ENCODE data around the gene C2orf76. TPM values are rescaled to one million over a fixed set of nuclear protein-coding genes. Genes with fewer than 3 reads are reported as not detected.

C2orf76 gene
- total RNA-seq, 4 donors from 2014 or later, result 2.9 to 11.3 TPM; not detected in 2

GRCh38 chr2:119306196-119306590 is 60.4 kb downstream of the C2orf76 start:
- DNase-seq, result no peak
- H3K27me3 ChIP-seq, result no peaks in the 10 kb centered on the region
- H3K36me3 ChIP-seq, result no peaks in the 10 kb centered on the region
- in situ Hi-C loops (cut with MboI; ENCODE audit: low pct_ligation_motif_present in 1 of 4, low pct_unique_long_range_greater_than_20kb in 1 of 4, low sequenced_read_pairs in 3 of 4) (no loop called here), intact Hi-C loops (cut with DNase I; ENCODE audit: low total_unique reads) (no loop called here)
- H3K4me3 ChIP-seq, result no peak overlapping the region
- H3K9me3 ChIP-seq, result no peaks in the 10 kb centered on the region
- WGBS, 2 donors (ENCODE audit: low coverage in 1 of 2), result 62 to 65% methylated on average over 8 to 10 of the region's 10 CpGs
- H3K4me1 ChIP-seq, result peaks cover 3 to 31% (median 14%) of the 10 kb centered on the region in 4 donors
- no peak for TF ChIP-seq EP300 (IDR thresholded peaks at IDR 0.05; ENCODE audit: low read depth)
- no peak for TF ChIP-seq POLR2A (IDR thresholded peaks at IDR 0.05)
- no peak for TF ChIP-seq CTCF (IDR thresholded peaks at IDR 0.05)
- no peak for TF ChIP-seq POLR2AphosphoS5 (IDR thresholded peaks at IDR 0.05)
- peak overlapping the region; percentile 49 to 55 (median 52) for H3K27ac ChIP-seq

GRCh38 chr2:119305497-119306195 is 61.0 kb downstream of the C2orf76 start:
- H3K27me3 ChIP-seq, result no peaks in the 10 kb centered on the region
- H3K4me1 ChIP-seq, result peaks cover 3 to 31% (median 14%) of the 10 kb centered on the region in 4 donors
- in situ Hi-C loops (cut with MboI; ENCODE audit: low pct_ligation_motif_present in 1 of 4, low pct_unique_long_range_greater_than_20kb in 1 of 4, low sequenced_read_pairs in 3 of 4), result no loop called here
- H3K9me3 ChIP-seq, result no peaks in the 10 kb centered on the region
- TF ChIP-seq POLR2A (IDR thresholded peaks at IDR 0.05) (no peak), POLR2AphosphoS5 (IDR thresholded peaks at IDR 0.05) (no peak), CTCF (IDR thresholded peaks at IDR 0.05) (no peak), EP300 (IDR thresholded peaks at IDR 0.05; ENCODE audit: low read depth) (no peak)
- intact Hi-C loops (cut with DNase I; ENCODE audit: low total_unique reads), result no loop called here
- H3K4me3 ChIP-seq, result no peak overlapping the region
- 57 to 66% methylated on average over 6 to 12 of the region's 12 CpGs for WGBS, 2 donors (ENCODE audit: low coverage in 1 of 2)
- H3K36me3 ChIP-seq, result no peaks in the 10 kb centered on the region
- peak overlapping the region; percentile 49 to 57 (median 54) for H3K27ac ChIP-seq
- DNase-seq, result no peak

- 60 to 80% methylated on average over 1 to 2 of the region's 2 CpGs for WGBS, 2 donors (ENCODE audit: low coverage in 1 of 2)
- Histone ChIP-seq H3K27me3 (no peaks in the 10 kb centered on the region), H3K27ac (peak overlapping the region in 3 of 4 donors; percentile 49 to 57 (median 52)), H3K4me1 (peaks cover 3 to 31% (median 14%) of the 10 kb centered on the region in 4 donors), H3K9me3 (no peaks in the 10 kb centered on the region), H3K4me3 (no peak overlapping the region), H3K36me3 (no peaks in the 10 kb centered on the region)
- no peak for DNase-seq
- in situ Hi-C loops (cut with MboI; ENCODE audit: low pct_ligation_motif_present in 1 of 4, low pct_unique_long_range_greater_than_20kb in 1 of 4, low sequenced_read_pairs in 3 of 4) (no loop called here), intact Hi-C loops (cut with DNase I; ENCODE audit: low total_unique reads) (no loop called here)
- no peak for TF ChIP-seq POLR2A (IDR thresholded peaks at IDR 0.05)
- no peak for TF ChIP-seq EP300 (IDR thresholded peaks at IDR 0.05; ENCODE audit: low read depth)
- no peak for TF ChIP-seq CTCF (IDR thresholded peaks at IDR 0.05)
- TF ChIP-seq POLR2AphosphoS5 (IDR thresholded peaks at IDR 0.05), result no peak
Measured at GRCh38 chr2:119304847-119305246, 61.8 kb downstream of the C2orf76 start.

GRCh38 chr2:119301413-119301812 is 65.2 kb downstream of the C2orf76 start:
- 90 to 100% methylated on average over 2 to 6 of the region's 6 CpGs for whole genome bisulfite sequencing, 2 donors (ENCODE audit: low coverage in 1 of 2)
- Histone ChIP-seq H3K4me1 (peaks cover 3 to 26% (median 9%) of the 10 kb centered on the region in 4 donors), H3K4me3 (no peak overlapping the region), H3K36me3 (no peaks in the 10 kb centered on the region), H3K27ac (no peak overlapping the region), H3K9me3 (no peaks in the 10 kb centered on the region), H3K27me3 (no peaks in the 10 kb centered on the region)
- intact Hi-C loops (cut with DNase I; ENCODE audit: low total_unique reads), result no loop called here
- in situ Hi-C loops (cut with MboI; ENCODE audit: low pct_ligation_motif_present in 1 of 4, low pct_unique_long_range_greater_than_20kb in 1 of 4, low sequenced_read_pairs in 3 of 4), result no loop called here
- TF ChIP-seq EP300 (IDR thresholded peaks at IDR 0.05; ENCODE audit: low read depth), result no peak
- no peak for TF ChIP-seq CTCF (IDR thresholded peaks at IDR 0.05)
- no peak for TF ChIP-seq POLR2A (IDR thresholded peaks at IDR 0.05)
- TF ChIP-seq POLR2AphosphoS5 (IDR thresholded peaks at IDR 0.05), result no peak
- DNase-seq, result no peak
